GM12875 (cell line): Measurements from ENCODE around the gene TEK.

ENCODE experiments used
- H3K4me3 ChIP-seq: one replicate; pipeline ENCODE4 v1.5.1; 2011; ENCODE audit warnings: low read depth, low read length, control low read depth
- TF ChIP-seq, protein P1 (sequence below): IDR thresholded peaks from 2 replicates; pipeline ENCODE4 v1.5.1; 2011; ENCODE audit warnings: low read depth, mild to moderate bottlenecking, control low read depth, inconsistent platforms, low read length, moderate library complexity, borderline replicate concordance; ENCODE audit not compliant: insufficient read depth

Gene TEK

GRCh38 chr9:27279611-27280010 is 170.6 kb downstream of the TEK start:
- TF ChIP-seq, protein P1, sequence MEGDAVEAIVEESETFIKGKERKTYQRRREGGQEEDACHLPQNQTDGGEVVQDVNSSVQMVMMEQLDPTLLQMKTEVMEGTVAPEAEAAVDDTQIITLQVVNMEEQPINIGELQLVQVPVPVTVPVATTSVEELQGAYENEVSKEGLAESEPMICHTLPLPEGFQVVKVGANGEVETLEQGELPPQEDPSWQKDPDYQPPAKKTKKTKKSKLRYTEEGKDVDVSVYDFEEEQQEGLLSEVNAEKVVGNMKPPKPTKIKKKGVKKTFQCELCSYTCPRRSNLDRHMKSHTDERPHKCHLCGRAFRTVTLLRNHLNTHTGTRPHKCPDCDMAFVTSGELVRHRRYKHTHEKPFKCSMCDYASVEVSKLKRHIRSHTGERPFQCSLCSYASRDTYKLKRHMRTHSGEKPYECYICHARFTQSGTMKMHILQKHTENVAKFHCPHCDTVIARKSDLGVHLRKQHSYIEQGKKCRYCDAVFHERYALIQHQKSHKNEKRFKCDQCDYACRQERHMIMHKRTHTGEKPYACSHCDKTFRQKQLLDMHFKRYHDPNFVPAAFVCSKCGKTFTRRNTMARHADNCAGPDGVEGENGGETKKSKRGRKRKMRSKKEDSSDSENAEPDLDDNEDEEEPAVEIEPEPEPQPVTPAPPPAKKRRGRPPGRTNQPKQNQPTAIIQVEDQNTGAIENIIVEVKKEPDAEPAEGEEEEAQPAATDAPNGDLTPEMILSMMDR, result no peak
- no peak overlapping the region for H3K4me3 ChIP-seq
